SK-N-SH (cell line): Measurements from ENCODE around the gene TUBD1. TPM values are rescaled to one million over a fixed set of nuclear protein-coding genes. Genes with fewer than 3 reads are reported as not detected.

ENCODE experiments used
- CTCF ChIA-PET: fragments of 300-600, 350-600 bp; formaldehyde crosslinking; extraction: SDS; loops from one replicate; lab custom pipeline; 2021; lab: Yijun Ruan, JAX
- POLR2A ChIA-PET: fragments of 350-600 bp; sonication (Branson Sonifier 250); formaldehyde crosslinking; extraction: SDS; loops from one replicate; lab custom pipeline; 2020; ENCODE audit warnings: antibody characterized with exemption, inconsistent platforms; lab: Yijun Ruan, JAX
- DNase-seq: peaks from one replicate; pipeline ENCODE4 v3.0.0; 2012
- H2AFZ ChIP-seq: fragments of 200-600 bp; sonication (generic); 2 replicates; pipeline ENCODE4 v1.8.1; 2016; ENCODE audit warnings: antibody characterized with exemption, mild to moderate bottlenecking, low read depth
- H3F3A ChIP-seq: fragments of 200-600 bp; sonication (generic); replicated peaks from 2 replicates; pipeline ENCODE3; 2016; ENCODE audit warnings: antibody characterized with exemption, mild to moderate bottlenecking; ENCODE audit not compliant: insufficient read depth
- H3K27ac ChIP-seq, 2 experiments: fragments of 200-500 bp in 1 of 2; fragments of 200-600 bp in 1 of 2; sonication (Bioruptor generic) in 1 of 2; sonication (generic), shearing (Covaris generic) in 1 of 2; 2 replicates each; pipeline versions ENCODE4 v1.5.1 to v1.6.1; 2014 to 2016; ENCODE audit warnings: low read depth in 2 of 2, inconsistent platforms in 1 of 2, low read length in 1 of 2, mild to moderate bottlenecking in 1 of 2, mixed read lengths in 1 of 2
- H3K27me3 ChIP-seq: fragments of 200-600 bp; sonication (generic), shearing (Covaris generic); 2 replicates; pipeline ENCODE4 v1.6.1; 2016; ENCODE audit warnings: mixed run types; ENCODE audit not compliant: insufficient read depth
- H3K36me3 ChIP-seq, 2 experiments: fragments of 200-500 bp in 1 of 2; fragments of 200-600 bp in 1 of 2; sonication (Bioruptor generic) in 1 of 2; sonication (generic) in 1 of 2; replicated peaks in 1 of 2; 2 replicates each; pipeline versions ENCODE3 to v1.5.1; 2014 to 2016; ENCODE audit warnings: low read length in 1 of 2, mild to moderate bottlenecking in 1 of 2; ENCODE audit not compliant: insufficient read depth in 2 of 2, control insufficient read depth in 1 of 2
- H3K4me1 ChIP-seq, 2 experiments: fragments of 200-500 bp in 1 of 2; fragments of 200-600 bp in 1 of 2; sonication (Bioruptor generic) in 1 of 2; sonication (generic), shearing (Covaris generic) in 1 of 2; 2 replicates each; pipeline versions ENCODE4 v1.5.1 to v1.6.1; 2014 to 2016; ENCODE audit warnings: low read depth in 1 of 2, low read length in 1 of 2, mixed run types in 1 of 2; ENCODE audit not compliant: insufficient read depth in 2 of 2, control insufficient read depth in 1 of 2
- H3K4me2 ChIP-seq: fragments of 200-600 bp; sonication (generic), shearing (Covaris generic); 2 replicates; pipeline ENCODE4 v1.6.1; 2017; ENCODE audit warnings: mixed run types
- H3K4me3 ChIP-seq, 2 experiments: fragments of 200-500 bp in 1 of 2; fragments of 200-600 bp in 1 of 2; sonication (Bioruptor generic) in 1 of 2; sonication (generic), shearing (Covaris generic) in 1 of 2; 2 replicates each; pipeline versions ENCODE4 v1.5.1 to v1.8.1; 2014 to 2016; ENCODE audit warnings: low read depth in 2 of 2, inconsistent platforms in 1 of 2, low read length in 1 of 2, mild to moderate bottlenecking in 1 of 2, mixed read lengths in 1 of 2, moderate library complexity in 1 of 2
- H3K79me2 ChIP-seq: fragments of 200-600 bp; sonication (generic); 2 replicates; pipeline ENCODE4 v1.8.1; 2017; ENCODE audit warnings: mild to moderate bottlenecking; ENCODE audit not compliant: insufficient read depth
- H3K9ac ChIP-seq: fragments of 200-600 bp; sonication (generic); 2 replicates; pipeline ENCODE4 v1.6.1; 2017; ENCODE audit warnings: mixed run types
- H3K9me2 ChIP-seq: fragments of 200-600 bp; sonication (generic); 2 replicates; pipeline ENCODE4 v1.6.1; 2017; ENCODE audit warnings: mixed run types
- H3K9me3 ChIP-seq: fragments of 200-600 bp; sonication (generic); 2 replicates; pipeline ENCODE4 v1.6.1; 2017; ENCODE audit warnings: mixed run types, mild to moderate bottlenecking, moderate library complexity
- H4K20me1 ChIP-seq: fragments of 200-600 bp; sonication (generic); 2 replicates; pipeline ENCODE4 v1.6.1; 2017; ENCODE audit warnings: mild to moderate bottlenecking, mixed run types; ENCODE audit not compliant: insufficient read depth
- CHD2 ChIP-seq: fragments of 150-350 bp; IDR thresholded peaks from 2 replicates; pipeline ENCODE4 v1.6.1; 2018; ENCODE audit warnings: low read length; ENCODE audit not compliant: partially characterized antibody
- ELF1 ChIP-seq: IDR thresholded peaks from 2 replicates; pipeline ENCODE4 v1.4.0; 2012
- EP300 ChIP-seq, 2 experiments: IDR thresholded peaks; 2 replicates each; pipeline versions ENCODE4 v1.4.0 to v1.6.1; 2012; ENCODE audit warnings: borderline replicate concordance in 1 of 2, low read depth in 1 of 2, low read length in 1 of 2
- EZH2phosphoT487 ChIP-seq: fragments of 200-600 bp; sonication (generic); IDR thresholded peaks from 2 replicates; pipeline ENCODE4 v1.6.1; 2017; ENCODE audit warnings: low read depth, mixed run types, mild to moderate bottlenecking, antibody characterized with exemption, moderate library complexity, borderline replicate concordance
- FOSL2 ChIP-seq: IDR thresholded peaks from 2 replicates; pipeline ENCODE4 v1.4.0; 2012; ENCODE audit warnings: low read depth, mild to moderate bottlenecking, moderate library complexity, borderline replicate concordance
- FOXJ3 ChIP-seq: sonication (generic); formaldehyde crosslinking; IDR thresholded peaks from 2 replicates; pipeline ENCODE4 v1.5.1; 2020; ENCODE audit warnings: mild to moderate bottlenecking, missing genetic modification reagents
- FOXM1 ChIP-seq: IDR thresholded peaks from 2 replicates; pipeline ENCODE4 v1.4.0; 2012; ENCODE audit warnings: low read depth, mild to moderate bottlenecking
- GABPA ChIP-seq: IDR thresholded peaks from 2 replicates; pipeline ENCODE4 v1.4.0; 2012; ENCODE audit warnings: low read depth, mild to moderate bottlenecking
- GATA2 ChIP-seq: sonication (generic); formaldehyde crosslinking; IDR thresholded peaks from 2 replicates; pipeline ENCODE4 v1.5.0; 2020; ENCODE audit warnings: mild to moderate bottlenecking, missing genetic modification reagents
- JUND ChIP-seq: IDR thresholded peaks from 2 replicates; pipeline ENCODE4 v1.4.0; 2012
- MEF2A ChIP-seq: IDR thresholded peaks from 2 replicates; pipeline ENCODE4 v1.4.0; 2012; ENCODE audit warnings: low read depth, borderline replicate concordance
- MXI1 ChIP-seq: IDR thresholded peaks from 2 replicates; pipeline ENCODE4 v1.6.1; 2012; ENCODE audit warnings: mild to moderate bottlenecking, low read depth, low read length, improper control_type of control experiment
- NFIC ChIP-seq: IDR thresholded peaks from 2 replicates; pipeline ENCODE4 v1.4.0; 2012; ENCODE audit warnings: borderline replicate concordance
- POLR2AphosphoS5 ChIP-seq: IDR thresholded peaks from 2 replicates; pipeline ENCODE4 v1.6.1; 2012; ENCODE audit warnings: low read depth, low read length
- RAD21 ChIP-seq: IDR thresholded peaks from 2 replicates; pipeline ENCODE4 v1.6.1; 2012; ENCODE audit warnings: mild to moderate bottlenecking, low read length
- RCOR1 ChIP-seq: fragments of 150-350 bp; IDR thresholded peaks from 2 replicates; pipeline ENCODE4 v1.6.1; 2017; ENCODE audit warnings: antibody characterized with exemption, low read length
- RFX5 ChIP-seq: IDR thresholded peaks from 2 replicates; pipeline ENCODE4 v1.6.1; 2012; ENCODE audit warnings: mild to moderate bottlenecking, improper control_type of control experiment, low read length
- RXRA ChIP-seq: IDR thresholded peaks from 2 replicates; pipeline ENCODE4 v1.4.0; 2012; ENCODE audit warnings: low read depth, mild to moderate bottlenecking, borderline replicate concordance
- SIN3A ChIP-seq: IDR thresholded peaks from 2 replicates; pipeline ENCODE4 v1.6.1; 2012; ENCODE audit warnings: low read depth, mild to moderate bottlenecking, low read length, moderate library complexity, borderline replicate concordance
- SMC3 ChIP-seq: IDR thresholded peaks from 2 replicates; pipeline ENCODE4 v1.6.1; 2012; ENCODE audit warnings: low read depth, low read length, improper control_type of control experiment
- TAF1 ChIP-seq: IDR thresholded peaks from 2 replicates; pipeline ENCODE4 v1.6.1; 2012; ENCODE audit warnings: low read depth, mild to moderate bottlenecking, low read length, moderate library complexity, borderline replicate concordance
- TCF12 ChIP-seq: IDR thresholded peaks from 2 replicates; pipeline ENCODE4 v1.4.0; 2012
- TEAD4 ChIP-seq: IDR thresholded peaks from 2 replicates; pipeline ENCODE4 v1.4.0; 2012; ENCODE audit warnings: mild to moderate bottlenecking, borderline replicate concordance; ENCODE audit not compliant: insufficient read depth
- YY1 ChIP-seq: IDR thresholded peaks from 2 replicates; pipeline ENCODE4 v1.4.0; 2012; ENCODE audit warnings: low read depth, mild to moderate bottlenecking
- WGBS: methylation state at CpG from one replicate; pipeline ENCODE4 v1.1.6; 2017; ENCODE audit warnings: low lambda C conversion rate; 5-methylcytosine and 5-hydroxymethylcytosine counted together
- polyA plus RNA-seq, 3 experiments: library from polyadenylated mRNA; depleted of rRNA; stranded (reverse); fragments of >200 nt; gene quantifications; 2 replicates each; pipeline ENCODE4 v1.2.3, GENCODE V29; 2012
- TF ChIP-seq, protein P1 (sequence below): IDR thresholded peaks from 2 replicates; pipeline ENCODE4 v1.4.0; 2012; ENCODE audit warnings: low read depth
- TF ChIP-seq, protein P2 (sequence below): fragments of 150-350 bp; IDR thresholded peaks from 2 replicates; pipeline ENCODE4 v1.6.1; 2016; ENCODE audit warnings: mild to moderate bottlenecking, low read depth, low read length
- TF ChIP-seq, protein P3 (sequence below): IDR thresholded peaks from 2 replicates; pipeline ENCODE4 v1.4.0; 2012; ENCODE audit warnings: low read depth, borderline replicate concordance
- TF ChIP-seq, protein P4 (sequence below): fragments of 200-600 bp; sonication (generic); IDR thresholded peaks from 2 replicates; pipeline ENCODE4 v1.6.1; 2017; ENCODE audit warnings: antibody characterized with exemption, mild to moderate bottlenecking, moderate library complexity
- TF ChIP-seq, protein P5 (sequence below): fragments of 150-350 bp; IDR thresholded peaks from 2 replicates; pipeline ENCODE4 v1.6.1; 2017; ENCODE audit warnings: antibody characterized with exemption, low read length, low read depth, borderline replicate concordance

TUBD1 gene
- polyA plus RNA-seq, 1 of the 3 experiments (the other 2 are of a cell fraction), result 3.2 TPM

DNA sequence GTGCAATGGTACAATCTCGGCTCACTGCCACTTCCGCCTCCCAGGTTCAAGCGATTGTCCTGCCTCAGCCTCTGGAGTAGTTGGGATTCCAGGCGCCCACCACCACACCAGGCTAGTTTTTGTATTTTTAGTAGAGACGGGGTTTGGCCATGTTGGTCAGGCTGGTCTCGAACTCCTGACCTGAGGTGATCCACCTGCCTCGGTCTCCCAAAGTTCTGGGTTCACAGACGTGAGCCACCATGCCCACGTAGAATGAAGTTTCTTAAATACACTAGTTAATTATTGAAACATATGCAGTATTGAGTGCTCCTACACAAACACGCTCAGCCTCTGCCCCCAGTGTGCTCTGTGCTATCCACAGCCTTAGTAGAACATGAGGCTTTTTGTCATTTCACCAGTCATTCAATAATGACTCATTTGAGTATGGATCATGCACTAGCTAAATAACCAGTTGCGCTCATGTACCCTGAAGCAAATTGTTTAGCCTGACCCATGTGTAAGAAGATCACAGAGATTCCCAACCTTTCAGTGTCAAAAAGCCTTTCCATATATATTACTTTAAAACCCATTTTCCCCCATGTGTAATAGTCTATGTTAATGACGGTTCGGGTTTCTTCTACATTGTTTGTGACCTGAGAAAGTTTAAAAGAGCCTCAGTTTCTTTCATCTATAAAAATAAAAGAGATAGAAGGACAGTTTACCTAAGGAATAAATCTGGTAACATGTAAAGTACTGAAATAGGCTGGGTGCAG lies 49.7 kb downstream of the TUBD1 start:
- Histone ChIP-seq H3K36me3 (peaks cover 27 to 45% of the 10 kb centered on the region in 2 experiments), H3K9me3 (no peaks in the 10 kb centered on the region), H3K4me3 (peak overlapping the region; percentile 53 to 93; a peak in 3 of 4 replicates), H4K20me1 (peaks cover 54% of the 10 kb centered on the region), H3K79me2 (peaks cover 46% of the 10 kb centered on the region), H2AFZ (no peak overlapping the region), H3F3A (peaks cover 92% of the 10 kb centered on the region), H3K27me3 (no peaks in the 10 kb centered on the region), H3K27ac (peak overlapping the region; percentile 68 to 100), H3K4me1 (peaks cover 4 to 20% of the 10 kb centered on the region in 2 experiments; a peak in 3 of 4 replicates), H3K9ac (peak overlapping the region; percentile 100), H3K4me2 (peak overlapping the region; percentile 79), H3K9me2 (no peaks in the 10 kb centered on the region)
- ChIA-PET POLR2A (no interaction called here), CTCF (no interaction called here)
- no peak for DNase-seq
- WGBS, result 18% methylated on average over 13 of the region's 13 CpGs
- no peak; the same call in 1 of the 2 replicates for TF ChIP-seq TCF12
- no peak for TF ChIP-seq RCOR1
- TF ChIP-seq GABPA, result no peak
- no peak for TF ChIP-seq MXI1
- no peak for TF ChIP-seq RFX5
- no peak for TF ChIP-seq YY1
- TF ChIP-seq FOXM1, result 0 out of 2 replicates have a peak, but pooled peaks have one; percentile 24
- TF ChIP-seq JUND, result peak; percentile 81
- TF ChIP-seq, protein P1, sequence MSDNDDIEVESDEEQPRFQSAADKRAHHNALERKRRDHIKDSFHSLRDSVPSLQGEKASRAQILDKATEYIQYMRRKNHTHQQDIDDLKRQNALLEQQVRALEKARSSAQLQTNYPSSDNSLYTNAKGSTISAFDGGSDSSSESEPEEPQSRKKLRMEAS, result no peak
- no peak for TF ChIP-seq CHD2
- TF ChIP-seq FOXJ3 (CRISPR knock-in tag), result no peak
- TF ChIP-seq ELF1, result 0 out of 2 replicates have a peak, but pooled peaks have one; percentile 30
- TF ChIP-seq GATA2, result no peak
- peak; percentile 62; the same call in 1 of the 2 replicates for TF ChIP-seq TAF1
- no peak; the same call in 1 of the 2 replicates for TF ChIP-seq TEAD4
- TF ChIP-seq NFIC, result 0 out of 2 replicates have a peak, but pooled peaks have one; percentile 14
- TF ChIP-seq MEF2A, result no peak; the same call in 1 of the 2 replicates
- no peak; a peak in 1 of 4 replicates for TF ChIP-seq EP300 (IDR thresholded peaks at IDR 0.05; ENCODE audit: borderline replicate concordance in 1 of 2, low read depth in 1 of 2, low read length in 1 of 2)
- TF ChIP-seq POLR2AphosphoS5, result peak; percentile 94
- TF ChIP-seq EZH2phosphoT487, result no peak
- TF ChIP-seq, protein P2, sequence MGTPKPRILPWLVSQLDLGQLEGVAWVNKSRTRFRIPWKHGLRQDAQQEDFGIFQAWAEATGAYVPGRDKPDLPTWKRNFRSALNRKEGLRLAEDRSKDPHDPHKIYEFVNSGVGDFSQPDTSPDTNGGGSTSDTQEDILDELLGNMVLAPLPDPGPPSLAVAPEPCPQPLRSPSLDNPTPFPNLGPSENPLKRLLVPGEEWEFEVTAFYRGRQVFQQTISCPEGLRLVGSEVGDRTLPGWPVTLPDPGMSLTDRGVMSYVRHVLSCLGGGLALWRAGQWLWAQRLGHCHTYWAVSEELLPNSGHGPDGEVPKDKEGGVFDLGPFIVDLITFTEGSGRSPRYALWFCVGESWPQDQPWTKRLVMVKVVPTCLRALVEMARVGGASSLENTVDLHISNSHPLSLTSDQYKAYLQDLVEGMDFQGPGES, result no peak
- TF ChIP-seq FOSL2, result peak; percentile 85
- TF ChIP-seq RAD21, result no peak
- TF ChIP-seq, protein P3, sequence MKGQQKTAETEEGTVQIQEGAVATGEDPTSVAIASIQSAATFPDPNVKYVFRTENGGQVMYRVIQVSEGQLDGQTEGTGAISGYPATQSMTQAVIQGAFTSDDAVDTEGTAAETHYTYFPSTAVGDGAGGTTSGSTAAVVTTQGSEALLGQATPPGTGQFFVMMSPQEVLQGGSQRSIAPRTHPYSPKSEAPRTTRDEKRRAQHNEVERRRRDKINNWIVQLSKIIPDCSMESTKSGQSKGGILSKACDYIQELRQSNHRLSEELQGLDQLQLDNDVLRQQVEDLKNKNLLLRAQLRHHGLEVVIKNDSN, result no peak
- no peak; the same call in 1 of the 2 replicates for TF ChIP-seq SMC3
- 0 out of 2 replicates have a peak, but pooled peaks have one; percentile 30 for TF ChIP-seq RXRA
- TF ChIP-seq SIN3A, result peak; percentile 87
- TF ChIP-seq, protein P4, sequence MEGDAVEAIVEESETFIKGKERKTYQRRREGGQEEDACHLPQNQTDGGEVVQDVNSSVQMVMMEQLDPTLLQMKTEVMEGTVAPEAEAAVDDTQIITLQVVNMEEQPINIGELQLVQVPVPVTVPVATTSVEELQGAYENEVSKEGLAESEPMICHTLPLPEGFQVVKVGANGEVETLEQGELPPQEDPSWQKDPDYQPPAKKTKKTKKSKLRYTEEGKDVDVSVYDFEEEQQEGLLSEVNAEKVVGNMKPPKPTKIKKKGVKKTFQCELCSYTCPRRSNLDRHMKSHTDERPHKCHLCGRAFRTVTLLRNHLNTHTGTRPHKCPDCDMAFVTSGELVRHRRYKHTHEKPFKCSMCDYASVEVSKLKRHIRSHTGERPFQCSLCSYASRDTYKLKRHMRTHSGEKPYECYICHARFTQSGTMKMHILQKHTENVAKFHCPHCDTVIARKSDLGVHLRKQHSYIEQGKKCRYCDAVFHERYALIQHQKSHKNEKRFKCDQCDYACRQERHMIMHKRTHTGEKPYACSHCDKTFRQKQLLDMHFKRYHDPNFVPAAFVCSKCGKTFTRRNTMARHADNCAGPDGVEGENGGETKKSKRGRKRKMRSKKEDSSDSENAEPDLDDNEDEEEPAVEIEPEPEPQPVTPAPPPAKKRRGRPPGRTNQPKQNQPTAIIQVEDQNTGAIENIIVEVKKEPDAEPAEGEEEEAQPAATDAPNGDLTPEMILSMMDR, result no peak
- TF ChIP-seq, protein P5, sequence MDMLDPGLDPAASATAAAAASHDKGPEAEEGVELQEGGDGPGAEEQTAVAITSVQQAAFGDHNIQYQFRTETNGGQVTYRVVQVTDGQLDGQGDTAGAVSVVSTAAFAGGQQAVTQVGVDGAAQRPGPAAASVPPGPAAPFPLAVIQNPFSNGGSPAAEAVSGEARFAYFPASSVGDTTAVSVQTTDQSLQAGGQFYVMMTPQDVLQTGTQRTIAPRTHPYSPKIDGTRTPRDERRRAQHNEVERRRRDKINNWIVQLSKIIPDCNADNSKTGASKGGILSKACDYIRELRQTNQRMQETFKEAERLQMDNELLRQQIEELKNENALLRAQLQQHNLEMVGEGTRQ, result no peak; the same call in 1 of the 2 replicates
